C4-2B (cell line): Measurements from ENCODE around the gene CERCAM.

Experiments used
- CTCF ChIP-seq: fragments of 450-650 bp; conservative IDR thresholded peaks from 2 replicates; pipeline ENCODE4 v1.5.1; 2017; ENCODE audit warnings: mild to moderate bottlenecking
- ZFX ChIP-seq: fragments of 450-650 bp; IDR thresholded peaks from 2 replicates; pipeline ENCODE4 v1.6.1; 2017

GRCh38 chr9:128416432-128417019, 4.1 kb upstream of the CERCAM start:
- TF ChIP-seq CTCF = no peak
- no peak for TF ChIP-seq ZFX
